Liver (tissue), 9 donors: ENCODE results near the gene HOXC11. TPM values are rescaled to one million over a fixed set of nuclear protein-coding genes. Genes with fewer than 3 reads are reported as not detected.

Experiments
- DNase-seq: peaks from one replicate; pipeline ENCODE4 v3.0.0-alpha.2; 2017; ENCODE audit warnings: low spot score
- H3K27ac ChIP-seq, 2 donors: one replicate each; pipeline ENCODE4 v1.7.0; 2013; ENCODE audit warnings: inconsistent platforms in 2 of 2, low read length in 2 of 2, control low read depth in 1 of 2, low read depth in 1 of 2, mild to moderate bottlenecking in 1 of 2
- H3K27me3 ChIP-seq, 4 donors: one replicate each; pipeline versions ENCODE4 v1.6.1 to v1.7.0; 2013; ENCODE audit warnings: low read length in 3 of 4, inconsistent platforms in 1 of 4, mild to moderate bottlenecking in 1 of 4, moderate library complexity in 1 of 4; ENCODE audit not compliant: control insufficient read depth in 4 of 4, insufficient read depth in 4 of 4
- H3K36me3 ChIP-seq, 4 donors: one replicate each; pipeline versions ENCODE4 v1.6.1 to v1.7.0; 2013; ENCODE audit warnings: low read length in 3 of 4, mild to moderate bottlenecking in 3 of 4, low read depth in 1 of 4, moderate library complexity in 1 of 4; ENCODE audit not compliant: control insufficient read depth in 4 of 4, insufficient read depth in 3 of 4
- H3K4me1 ChIP-seq, 4 donors: one replicate each; pipeline versions ENCODE4 v1.6.1 to v1.7.0; 2013; ENCODE audit warnings: low read length in 3 of 4, mild to moderate bottlenecking in 3 of 4, moderate library complexity in 1 of 4; ENCODE audit not compliant: control insufficient read depth in 4 of 4, insufficient read depth in 4 of 4
- H3K4me3 ChIP-seq, 3 donors: one replicate each; pipeline versions ENCODE4 v1.6.1 to v1.7.0; 2013; ENCODE audit warnings: low read length in 3 of 3, control low read depth in 1 of 3, low read depth in 1 of 3, mild to moderate bottlenecking in 1 of 3
- H3K9ac ChIP-seq, 2 donors: one replicate each; pipeline ENCODE4 v1.7.0; 2013; ENCODE audit warnings: low read length in 2 of 2, mild to moderate bottlenecking in 2 of 2, moderate library complexity in 2 of 2, control low read depth in 1 of 2, low read depth in 1 of 2
- H3K9me3 ChIP-seq, 4 donors: one replicate each; pipeline versions ENCODE4 v1.6.1 to v1.7.0; 2013; ENCODE audit warnings: low read length in 3 of 4; ENCODE audit not compliant: control insufficient read depth in 4 of 4
- EGR1 ChIP-seq, 2 donors: IDR thresholded peaks; 2 replicates each; pipeline ENCODE4 v1.6.1; 2016 to 2018; ENCODE audit warnings: antibody characterized with exemption in 2 of 2, low read depth in 2 of 2
- FOXA1 ChIP-seq: IDR thresholded peaks from 2 replicates; pipeline ENCODE4 v1.6.1; 2016; ENCODE audit warnings: antibody characterized with exemption
- FOXA2 ChIP-seq: IDR thresholded peaks from 2 replicates; pipeline ENCODE4 v1.6.1; 2016; ENCODE audit warnings: antibody characterized with exemption
- GABPA ChIP-seq, 2 donors: IDR thresholded peaks in 1 of 2; conservative IDR thresholded peaks in 1 of 2; 2 replicates each; pipeline ENCODE4 v1.6.1; 2016; ENCODE audit warnings: antibody characterized with exemption in 2 of 2, mild to moderate bottlenecking in 1 of 2, moderate library complexity in 1 of 2
- HNF4A ChIP-seq, 2 donors: conservative IDR thresholded peaks; 2 replicates each; pipeline ENCODE4 v1.6.1; 2016; ENCODE audit warnings: antibody characterized with exemption in 2 of 2, mild to moderate bottlenecking in 2 of 2
- HNF4G ChIP-seq: IDR thresholded peaks from 2 replicates; pipeline ENCODE4 v1.6.1; 2016; ENCODE audit warnings: antibody characterized with exemption
- JUND ChIP-seq, 2 donors: IDR thresholded peaks; 2 replicates each; pipeline ENCODE4 v1.6.1; 2016; ENCODE audit warnings: antibody characterized with exemption in 2 of 2
- NR2F2 ChIP-seq: IDR thresholded peaks from 2 replicates; pipeline ENCODE4 v1.6.1; 2016; ENCODE audit warnings: antibody characterized with exemption
- RAD21 ChIP-seq, 2 donors: IDR thresholded peaks; 2 replicates each; pipeline ENCODE4 v1.6.1; 2016; ENCODE audit warnings: antibody characterized with exemption in 2 of 2, mild to moderate bottlenecking in 2 of 2
- RXRA ChIP-seq, 2 donors: IDR thresholded peaks; 2 replicates each; pipeline ENCODE4 v1.6.1; 2017 to 2018; ENCODE audit warnings: antibody characterized with exemption in 2 of 2, mild to moderate bottlenecking in 1 of 2
- TAF1 ChIP-seq: conservative IDR thresholded peaks from 2 replicates; pipeline ENCODE4 v1.6.1; 2016; ENCODE audit warnings: antibody characterized with exemption, mild to moderate bottlenecking
- YY1 ChIP-seq: IDR thresholded peaks from 2 replicates; pipeline ENCODE4 v1.6.1; 2016; ENCODE audit warnings: antibody characterized with exemption, mild to moderate bottlenecking
- WGBS: extraction: QIAGEN DNeasy Blood & Tissue Kit; methylation state at CpG from one replicate; pipeline ENCODE4 v1.1.7; 2013; 5-methylcytosine and 5-hydroxymethylcytosine counted together
- polyA plus RNA-seq, 2 donors: library from polyadenylated mRNA; stranded (reverse) in 1 of 2; unstranded in 1 of 2; fragments of 200-250 nt in 1 of 2; fragments of >200 nt in 1 of 2; fragmentation: Nextera tagmentation in 1 of 2; extraction: Ambion mirVana in 1 of 2; gene quantifications; one replicate each; pipeline versions ENCODE4 v1.2.1 to v1.2.3, GENCODE V29; 2013 to 2015
- total RNA-seq, 2 donors: library from RNA; depleted of rRNA; stranded (reverse); fragments of >200 nt; gene quantifications; one replicate each; pipeline ENCODE4 v1.2.3, GENCODE V29; 2014
- TF ChIP-seq, protein P1 (sequence below): IDR thresholded peaks from 2 replicates; pipeline ENCODE4 v1.6.1; 2016; ENCODE audit warnings: antibody characterized with exemption
- TF ChIP-seq, protein P2 (sequence below): IDR thresholded peaks from 2 replicates; pipeline ENCODE4 v1.6.1; 2016; ENCODE audit warnings: antibody characterized with exemption, mild to moderate bottlenecking
- TF ChIP-seq, protein P3 (sequence below): fragments of 150-350 bp; IDR thresholded peaks from 2 replicates; pipeline ENCODE4 v1.5.1; 2017; ENCODE audit warnings: improper control_type of control experiment, low read depth, low read length; ENCODE audit not compliant: missing input control
- TF ChIP-seq, protein P4 (sequence below): IDR thresholded peaks from 2 replicates; pipeline ENCODE4 v1.6.1; 2016; ENCODE audit warnings: antibody characterized with exemption
- donor health status: healthy.
- donor health status: healthy.
- donor health status: healthy.
- donor health status: healthy.
- donor health status: healthy.

HOXC11 gene
- total and polyA plus RNA-seq, 4 donors = not detected

DNA sequence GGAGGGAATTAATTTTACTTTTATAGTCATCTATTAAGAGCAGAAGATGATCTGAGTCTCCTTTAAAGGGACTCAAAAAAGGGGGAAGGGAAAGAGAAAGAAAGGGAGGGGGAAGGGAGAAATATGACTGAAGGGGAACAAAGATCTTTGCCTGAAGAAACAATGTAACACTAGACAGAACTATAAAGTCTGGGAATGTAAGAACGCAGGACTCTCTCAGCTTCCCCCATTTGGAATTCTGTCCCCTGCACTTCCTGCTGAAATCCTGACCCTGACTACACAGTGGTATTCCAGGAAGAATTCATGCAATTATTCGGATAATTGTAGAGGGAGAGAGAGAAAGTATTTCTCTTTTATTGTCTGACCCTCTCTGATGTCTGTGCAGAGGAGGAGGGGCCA lies 8.6 kb upstream of the HOXC11 start:
- TF ChIP-seq HNF4A (conservative IDR thresholded peaks at IDR 0.05) (no peak), FOXA1 (no peak), TAF1 (no peak), FOXA2 (no peak), RXRA (IDR thresholded peaks at IDR 0.05) (no peak), GABPA (IDR thresholded peaks at IDR 0.05 in 1 of 2, conservative IDR thresholded peaks at IDR 0.05 in 1 of 2) (no peak), NR2F2 (no peak), HNF4G (no peak), EGR1 (IDR thresholded peaks at IDR 0.05; ENCODE audit: low read depth in 2 of 2) (no peak)
- TF ChIP-seq, protein P1, sequence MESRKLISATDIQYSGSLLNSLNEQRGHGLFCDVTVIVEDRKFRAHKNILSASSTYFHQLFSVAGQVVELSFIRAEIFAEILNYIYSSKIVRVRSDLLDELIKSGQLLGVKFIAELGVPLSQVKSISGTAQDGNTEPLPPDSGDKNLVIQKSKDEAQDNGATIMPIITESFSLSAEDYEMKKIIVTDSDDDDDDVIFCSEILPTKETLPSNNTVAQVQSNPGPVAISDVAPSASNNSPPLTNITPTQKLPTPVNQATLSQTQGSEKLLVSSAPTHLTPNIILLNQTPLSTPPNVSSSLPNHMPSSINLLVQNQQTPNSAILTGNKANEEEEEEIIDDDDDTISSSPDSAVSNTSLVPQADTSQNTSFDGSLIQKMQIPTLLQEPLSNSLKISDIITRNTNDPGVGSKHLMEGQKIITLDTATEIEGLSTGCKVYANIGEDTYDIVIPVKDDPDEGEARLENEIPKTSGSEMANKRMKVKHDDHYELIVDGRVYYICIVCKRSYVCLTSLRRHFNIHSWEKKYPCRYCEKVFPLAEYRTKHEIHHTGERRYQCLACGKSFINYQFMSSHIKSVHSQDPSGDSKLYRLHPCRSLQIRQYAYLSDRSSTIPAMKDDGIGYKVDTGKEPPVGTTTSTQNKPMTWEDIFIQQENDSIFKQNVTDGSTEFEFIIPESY = no peak
- TF ChIP-seq, protein P2, sequence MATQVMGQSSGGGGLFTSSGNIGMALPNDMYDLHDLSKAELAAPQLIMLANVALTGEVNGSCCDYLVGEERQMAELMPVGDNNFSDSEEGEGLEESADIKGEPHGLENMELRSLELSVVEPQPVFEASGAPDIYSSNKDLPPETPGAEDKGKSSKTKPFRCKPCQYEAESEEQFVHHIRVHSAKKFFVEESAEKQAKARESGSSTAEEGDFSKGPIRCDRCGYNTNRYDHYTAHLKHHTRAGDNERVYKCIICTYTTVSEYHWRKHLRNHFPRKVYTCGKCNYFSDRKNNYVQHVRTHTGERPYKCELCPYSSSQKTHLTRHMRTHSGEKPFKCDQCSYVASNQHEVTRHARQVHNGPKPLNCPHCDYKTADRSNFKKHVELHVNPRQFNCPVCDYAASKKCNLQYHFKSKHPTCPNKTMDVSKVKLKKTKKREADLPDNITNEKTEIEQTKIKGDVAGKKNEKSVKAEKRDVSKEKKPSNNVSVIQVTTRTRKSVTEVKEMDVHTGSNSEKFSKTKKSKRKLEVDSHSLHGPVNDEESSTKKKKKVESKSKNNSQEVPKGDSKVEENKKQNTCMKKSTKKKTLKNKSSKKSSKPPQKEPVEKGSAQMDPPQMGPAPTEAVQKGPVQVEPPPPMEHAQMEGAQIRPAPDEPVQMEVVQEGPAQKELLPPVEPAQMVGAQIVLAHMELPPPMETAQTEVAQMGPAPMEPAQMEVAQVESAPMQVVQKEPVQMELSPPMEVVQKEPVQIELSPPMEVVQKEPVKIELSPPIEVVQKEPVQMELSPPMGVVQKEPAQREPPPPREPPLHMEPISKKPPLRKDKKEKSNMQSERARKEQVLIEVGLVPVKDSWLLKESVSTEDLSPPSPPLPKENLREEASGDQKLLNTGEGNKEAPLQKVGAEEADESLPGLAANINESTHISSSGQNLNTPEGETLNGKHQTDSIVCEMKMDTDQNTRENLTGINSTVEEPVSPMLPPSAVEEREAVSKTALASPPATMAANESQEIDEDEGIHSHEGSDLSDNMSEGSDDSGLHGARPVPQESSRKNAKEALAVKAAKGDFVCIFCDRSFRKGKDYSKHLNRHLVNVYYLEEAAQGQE = no peak
- TF ChIP-seq, protein P3, sequence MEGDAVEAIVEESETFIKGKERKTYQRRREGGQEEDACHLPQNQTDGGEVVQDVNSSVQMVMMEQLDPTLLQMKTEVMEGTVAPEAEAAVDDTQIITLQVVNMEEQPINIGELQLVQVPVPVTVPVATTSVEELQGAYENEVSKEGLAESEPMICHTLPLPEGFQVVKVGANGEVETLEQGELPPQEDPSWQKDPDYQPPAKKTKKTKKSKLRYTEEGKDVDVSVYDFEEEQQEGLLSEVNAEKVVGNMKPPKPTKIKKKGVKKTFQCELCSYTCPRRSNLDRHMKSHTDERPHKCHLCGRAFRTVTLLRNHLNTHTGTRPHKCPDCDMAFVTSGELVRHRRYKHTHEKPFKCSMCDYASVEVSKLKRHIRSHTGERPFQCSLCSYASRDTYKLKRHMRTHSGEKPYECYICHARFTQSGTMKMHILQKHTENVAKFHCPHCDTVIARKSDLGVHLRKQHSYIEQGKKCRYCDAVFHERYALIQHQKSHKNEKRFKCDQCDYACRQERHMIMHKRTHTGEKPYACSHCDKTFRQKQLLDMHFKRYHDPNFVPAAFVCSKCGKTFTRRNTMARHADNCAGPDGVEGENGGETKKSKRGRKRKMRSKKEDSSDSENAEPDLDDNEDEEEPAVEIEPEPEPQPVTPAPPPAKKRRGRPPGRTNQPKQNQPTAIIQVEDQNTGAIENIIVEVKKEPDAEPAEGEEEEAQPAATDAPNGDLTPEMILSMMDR = no peak
- TF ChIP-seq, protein P4, sequence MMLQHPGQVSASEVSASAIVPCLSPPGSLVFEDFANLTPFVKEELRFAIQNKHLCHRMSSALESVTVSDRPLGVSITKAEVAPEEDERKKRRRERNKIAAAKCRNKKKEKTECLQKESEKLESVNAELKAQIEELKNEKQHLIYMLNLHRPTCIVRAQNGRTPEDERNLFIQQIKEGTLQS = no peak
- peaks cover 0 to 3% (median 0%) of the 10 kb centered on the region in 4 donors for H3K9me3 ChIP-seq
- no peak for DNase-seq
- no peak overlapping the region for H3K9ac ChIP-seq
- H3K27me3 ChIP-seq = peaks cover 0 to 70% (median 45%) of the 10 kb centered on the region in 4 donors
- no peak overlapping the region for H3K27ac ChIP-seq
- H3K4me1 ChIP-seq = peaks cover 0 to 7% (median 4%) of the 10 kb centered on the region in 4 donors
- no peaks in the 10 kb centered on the region for H3K36me3 ChIP-seq
- 5% methylated on average over 2 of the region's 2 CpGs for WGBS
- H3K4me3 ChIP-seq = no peak overlapping the region

DNA sequence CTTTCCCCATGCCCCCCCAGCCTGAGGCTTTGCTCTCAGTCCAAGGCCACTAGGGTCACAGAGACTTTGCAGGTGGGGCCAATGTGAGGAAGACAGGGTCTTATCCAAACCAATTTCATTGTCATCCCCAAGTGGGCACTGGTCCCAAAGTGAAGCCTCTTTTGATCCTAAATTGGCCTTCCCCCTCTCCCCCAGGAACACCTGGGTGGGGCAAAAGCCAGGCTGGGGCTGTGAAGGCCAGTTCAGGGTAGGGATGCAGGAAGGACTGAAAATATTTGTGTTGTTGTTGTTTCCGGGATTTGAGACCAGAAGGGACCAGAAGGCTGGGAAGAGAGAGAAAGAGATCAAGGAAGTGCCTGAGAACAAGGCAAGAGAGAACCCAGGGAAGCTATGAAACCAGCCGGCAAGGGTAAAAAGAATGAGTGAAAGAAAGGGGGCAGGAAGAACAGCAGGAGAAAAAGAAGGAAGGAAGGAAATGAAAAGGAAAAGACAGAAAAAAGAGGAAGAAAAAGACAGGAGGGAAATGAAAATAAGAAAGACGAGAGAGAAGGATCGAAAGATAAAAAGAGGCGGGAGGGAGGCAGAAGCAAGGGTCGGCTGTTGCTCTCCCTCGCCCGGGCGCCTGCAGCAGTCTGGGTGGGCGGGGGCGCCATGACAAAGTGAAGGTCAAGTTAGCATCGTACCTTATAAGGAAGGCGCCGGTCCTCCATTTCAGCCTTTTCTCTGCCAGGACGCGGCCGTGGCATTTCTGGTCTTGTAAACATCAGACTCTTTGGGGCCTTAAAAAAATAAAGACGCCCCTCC lies 7.4 kb upstream of the HOXC11 start:
- H3K36me3 ChIP-seq = no peaks in the 10 kb centered on the region
- no peak overlapping the region for H3K9ac ChIP-seq
- TF ChIP-seq RAD21 (IDR thresholded peaks at IDR 0.05) (no peak), JUND (IDR thresholded peaks at IDR 0.05) (no peak), GABPA (IDR thresholded peaks at IDR 0.05 in 1 of 2, conservative IDR thresholded peaks at IDR 0.05 in 1 of 2) (no peak), FOXA1 (no peak), YY1 (no peak)
- TF ChIP-seq, protein P1 = no peak
- TF ChIP-seq, protein P3 = no peak
- 5% methylated on average over 18 of the region's 18 CpGs for WGBS
- peaks cover 0 to 65% (median 43%) of the 10 kb centered on the region in 4 donors for H3K27me3 ChIP-seq
- H3K4me3 ChIP-seq = no peak overlapping the region
- H3K9me3 ChIP-seq = peaks cover 0 to 3% (median 0%) of the 10 kb centered on the region in 4 donors
- peaks cover 0 to 7% (median 4%) of the 10 kb centered on the region in 4 donors for H3K4me1 ChIP-seq
- no peak for DNase-seq
- H3K27ac ChIP-seq = no peak overlapping the region
